Measurements from ENCODE around the gene SGSH.
"Not testable (repeated sequence)": the region's sequence is repeated elsewhere in the genome, so short reads cannot be mapped to it uniquely, and the experiment has no call there.

SGSH gene

DNA sequence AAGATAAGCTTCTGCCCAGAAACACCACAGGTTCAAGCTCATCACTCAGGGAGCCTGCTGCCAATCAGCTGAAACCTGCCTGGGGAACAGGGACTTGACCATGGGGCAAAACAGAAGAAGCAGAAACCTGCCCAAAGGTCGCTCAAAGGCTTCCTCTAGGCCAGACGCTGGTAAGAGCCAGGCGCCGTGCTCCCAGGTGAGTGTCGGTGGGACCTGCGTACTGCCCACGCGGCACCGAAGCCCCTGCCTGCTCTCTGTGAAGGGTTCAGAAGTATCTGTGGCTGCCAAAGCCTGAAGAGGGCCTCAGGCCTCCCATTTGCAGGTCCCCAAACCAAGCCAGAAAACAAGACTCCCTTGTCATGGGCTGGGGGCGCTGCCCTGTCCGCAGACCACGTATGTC, 10.4 kb downstream of the SGSH start:
- no peak for DNase-seq

DNA sequence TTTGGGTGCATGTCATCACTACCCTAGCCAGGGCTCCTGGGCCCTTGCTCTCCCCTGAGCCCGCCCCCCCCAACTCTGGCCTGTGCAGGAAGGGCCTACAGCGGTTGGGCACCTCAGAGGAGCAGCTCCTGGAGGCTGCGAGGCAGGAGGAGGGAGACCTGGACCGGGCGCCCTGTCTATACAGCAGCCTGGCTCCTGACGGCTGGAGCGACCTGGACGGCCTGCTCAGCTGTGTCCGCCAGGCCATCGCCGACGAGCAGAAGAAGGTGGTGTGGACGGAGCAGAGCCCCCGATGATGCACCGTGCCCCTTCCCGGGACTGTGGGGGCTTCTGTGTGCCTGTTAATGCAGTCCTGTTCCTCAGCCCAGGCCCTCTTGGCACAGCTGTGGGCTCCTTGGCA, 12.1 kb downstream of the SGSH start:
- DNase-seq = no peak

DNA sequence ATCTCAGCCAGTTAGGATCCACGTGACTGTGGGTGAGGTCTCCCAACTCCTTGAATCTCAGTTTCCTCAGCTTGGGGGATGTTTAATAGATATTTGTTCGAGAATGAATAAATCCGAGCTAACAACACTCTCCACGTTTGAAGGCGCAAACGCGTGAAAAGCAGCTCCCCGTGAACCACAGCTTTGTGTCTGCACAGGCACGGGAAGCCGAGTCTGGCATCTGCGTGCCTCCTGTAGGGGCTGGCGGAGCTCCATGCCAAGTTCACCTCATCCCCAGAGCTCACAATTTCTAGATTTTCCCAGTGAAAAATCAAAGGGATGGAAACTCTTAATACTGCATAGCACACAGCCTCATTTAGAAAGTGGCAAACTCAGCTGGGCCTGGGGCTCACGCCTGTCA, 14.3 kb downstream of the SGSH start:
- no peak for DNase-seq

DNA sequence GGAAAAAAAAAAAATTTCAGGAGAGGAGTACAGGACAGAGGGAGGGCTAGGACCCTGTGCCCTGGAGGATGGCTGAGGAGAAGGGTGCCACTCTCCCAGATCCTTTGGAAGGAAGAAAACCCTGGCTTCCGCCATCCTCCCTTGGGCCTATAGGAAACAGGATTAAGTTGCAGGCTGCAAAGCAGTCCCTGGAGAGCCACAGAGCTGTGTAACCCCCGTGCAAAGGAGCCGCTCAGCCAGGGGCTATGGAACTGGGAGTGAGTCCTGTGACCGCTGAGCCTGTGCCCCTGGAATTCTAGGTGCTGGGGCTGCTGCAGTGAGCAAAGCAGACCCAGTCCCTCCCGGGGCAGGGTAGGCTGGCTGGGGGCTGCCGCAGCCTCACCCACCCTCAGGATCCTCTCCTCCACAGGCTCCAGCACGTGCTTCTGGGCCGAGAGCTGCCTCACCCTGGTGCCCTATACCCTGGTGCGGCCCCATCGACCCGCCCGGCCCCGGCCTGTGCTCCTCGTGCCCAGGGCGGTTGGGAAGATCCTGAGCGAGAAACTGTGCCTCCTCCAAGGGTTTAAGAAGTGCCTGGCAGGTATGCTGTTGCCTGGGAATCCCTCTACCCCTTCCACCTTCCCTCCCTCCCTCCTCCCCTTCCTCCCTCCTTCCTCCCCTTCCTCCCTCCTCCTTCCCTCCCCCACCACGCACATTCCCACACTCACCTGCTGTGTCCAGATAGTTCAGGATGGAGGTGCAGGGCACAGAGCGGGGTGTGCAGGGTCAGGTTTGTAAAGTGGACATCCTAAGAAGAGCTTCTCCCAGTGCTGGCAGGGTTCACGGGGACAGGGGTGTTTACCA, 15.3 kb downstream of the SGSH start:
- DNase-seq = no peak

DNA sequence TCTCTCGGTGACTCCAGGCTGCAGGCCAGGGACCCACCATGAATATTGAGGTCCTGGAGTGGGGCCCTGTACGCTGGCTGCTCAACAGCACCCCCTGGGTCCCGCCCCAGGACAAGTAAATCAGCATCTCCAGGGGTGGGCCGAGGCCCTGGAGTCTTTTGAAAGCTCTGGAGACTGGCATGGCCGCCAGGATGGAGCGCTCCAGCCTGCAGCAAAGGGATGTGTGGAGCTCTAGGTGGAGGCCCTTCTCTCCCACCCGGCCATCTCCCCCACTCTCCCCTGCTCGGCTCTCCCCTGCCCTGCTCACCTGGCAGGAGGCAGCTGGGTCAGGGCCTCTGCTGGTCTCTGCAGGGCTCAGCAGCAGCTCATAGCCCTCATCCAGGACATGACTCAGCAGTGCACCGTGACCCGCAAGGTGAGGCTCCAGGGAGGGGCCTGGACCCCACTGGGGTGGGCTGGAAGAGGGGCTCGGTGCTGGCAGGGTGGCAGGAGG, 16.6 kb downstream of the SGSH start:
- DNase-seq = no peak

DNA sequence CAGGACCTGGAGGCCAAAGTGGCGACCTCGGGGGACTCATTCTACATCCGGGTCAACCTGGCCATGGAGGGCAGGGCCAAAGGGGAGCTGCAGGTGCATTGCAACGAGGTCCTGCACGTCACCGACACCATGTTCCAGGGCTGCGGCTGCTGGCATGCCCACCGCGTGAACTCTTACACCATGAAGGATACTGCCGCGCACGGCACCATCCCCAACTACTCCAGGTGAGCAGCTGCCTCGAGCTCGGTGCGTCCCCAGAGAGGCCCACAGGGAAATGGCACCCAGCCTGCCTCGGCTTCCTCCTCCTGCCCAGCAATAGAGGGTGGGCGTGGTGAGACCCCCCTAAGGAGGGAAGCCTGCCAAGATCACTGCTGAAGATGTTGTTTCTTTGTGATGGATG, 17.9 kb downstream of the SGSH start:
- no peak for DNase-seq

DNA sequence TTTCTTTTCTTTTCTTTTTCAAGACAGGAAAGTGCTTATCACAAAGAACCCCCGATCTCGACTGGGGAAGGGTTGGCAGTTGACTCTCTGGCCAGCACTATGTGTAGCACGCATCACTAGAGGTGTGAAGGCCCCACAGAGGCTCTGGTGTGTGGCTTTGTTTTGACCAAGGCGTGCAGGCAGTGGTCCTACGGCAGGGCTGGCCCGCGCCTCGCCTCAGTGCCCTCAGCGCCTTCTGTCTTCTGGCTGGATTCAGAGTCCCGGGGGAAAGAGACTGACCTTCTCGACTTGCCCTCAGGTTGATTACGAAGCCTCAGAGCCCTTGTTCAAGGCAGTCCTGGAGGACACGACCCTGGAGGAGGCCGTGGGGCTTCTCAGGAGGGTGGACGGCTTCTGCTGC, 18.7 kb downstream of the SGSH start:
- no peak for DNase-seq

DNA sequence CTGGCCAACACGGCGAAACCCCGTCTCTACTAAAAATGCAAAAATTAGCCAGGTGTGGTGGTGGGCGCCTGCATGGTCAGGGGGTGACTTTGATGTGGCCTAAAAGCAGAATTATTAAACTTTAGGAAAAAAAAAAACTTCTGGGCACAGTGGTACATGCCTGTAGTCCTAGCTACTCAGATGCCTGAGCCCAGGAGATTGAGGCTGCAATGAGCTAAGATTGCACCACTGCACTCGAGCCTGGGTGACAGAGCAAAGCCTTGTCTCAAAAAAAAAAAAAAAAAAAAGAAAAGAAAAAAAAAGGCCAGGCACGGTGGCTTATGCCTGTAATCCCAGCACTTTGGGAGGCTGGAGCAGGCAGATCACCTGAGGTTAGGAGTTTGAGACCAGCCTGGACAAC, 20.8 kb downstream of the SGSH start:
- DNase-seq = not testable (repeated sequence)

DNA sequence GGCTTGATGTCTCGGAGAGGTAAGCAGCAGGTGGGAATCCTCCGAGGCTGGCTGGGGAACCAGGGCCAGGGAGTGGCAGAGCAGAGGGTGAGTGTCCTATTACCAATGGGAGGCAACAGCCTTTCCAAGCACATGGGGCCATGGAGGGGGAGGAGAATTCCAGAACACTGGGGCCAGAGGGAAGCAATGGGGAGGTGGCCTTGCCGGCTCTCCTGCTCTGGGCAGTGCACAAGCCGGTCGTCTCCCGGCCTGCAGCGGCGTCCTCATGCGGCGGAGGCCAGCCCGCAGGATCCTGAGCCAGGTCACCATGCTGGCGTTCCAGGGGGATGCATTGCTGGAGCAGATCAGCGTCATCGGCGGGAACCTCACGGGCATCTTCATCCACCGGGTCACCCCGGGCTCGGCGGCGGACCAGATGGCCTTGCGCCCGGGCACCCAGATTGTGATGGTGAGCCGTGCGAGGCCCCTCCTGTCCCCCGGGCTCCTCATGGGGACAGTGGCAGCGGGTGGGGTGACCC, 21.9 kb downstream of the SGSH start:
- no peak for DNase-seq

DNA sequence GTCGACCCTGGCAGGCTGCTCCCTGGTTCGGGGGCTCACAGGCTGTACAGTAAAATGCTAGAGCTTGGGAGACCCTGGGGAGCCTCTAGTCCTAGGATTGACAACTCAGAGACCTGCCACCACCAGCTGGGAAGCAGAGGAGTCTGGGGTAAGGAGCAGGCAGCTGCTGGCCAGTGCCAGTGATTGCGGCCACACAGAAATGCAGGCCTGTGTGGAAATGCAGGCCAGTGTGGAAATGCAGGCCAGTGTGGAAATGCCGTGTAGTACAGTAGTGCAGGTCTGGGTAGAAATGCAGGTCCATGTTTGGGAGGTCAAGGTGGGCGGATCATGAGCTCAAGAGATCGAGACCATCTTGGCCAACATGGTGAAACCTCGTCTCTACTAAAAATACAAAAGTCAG, 23.5 kb downstream of the SGSH start:
- no peak for DNase-seq

DNA sequence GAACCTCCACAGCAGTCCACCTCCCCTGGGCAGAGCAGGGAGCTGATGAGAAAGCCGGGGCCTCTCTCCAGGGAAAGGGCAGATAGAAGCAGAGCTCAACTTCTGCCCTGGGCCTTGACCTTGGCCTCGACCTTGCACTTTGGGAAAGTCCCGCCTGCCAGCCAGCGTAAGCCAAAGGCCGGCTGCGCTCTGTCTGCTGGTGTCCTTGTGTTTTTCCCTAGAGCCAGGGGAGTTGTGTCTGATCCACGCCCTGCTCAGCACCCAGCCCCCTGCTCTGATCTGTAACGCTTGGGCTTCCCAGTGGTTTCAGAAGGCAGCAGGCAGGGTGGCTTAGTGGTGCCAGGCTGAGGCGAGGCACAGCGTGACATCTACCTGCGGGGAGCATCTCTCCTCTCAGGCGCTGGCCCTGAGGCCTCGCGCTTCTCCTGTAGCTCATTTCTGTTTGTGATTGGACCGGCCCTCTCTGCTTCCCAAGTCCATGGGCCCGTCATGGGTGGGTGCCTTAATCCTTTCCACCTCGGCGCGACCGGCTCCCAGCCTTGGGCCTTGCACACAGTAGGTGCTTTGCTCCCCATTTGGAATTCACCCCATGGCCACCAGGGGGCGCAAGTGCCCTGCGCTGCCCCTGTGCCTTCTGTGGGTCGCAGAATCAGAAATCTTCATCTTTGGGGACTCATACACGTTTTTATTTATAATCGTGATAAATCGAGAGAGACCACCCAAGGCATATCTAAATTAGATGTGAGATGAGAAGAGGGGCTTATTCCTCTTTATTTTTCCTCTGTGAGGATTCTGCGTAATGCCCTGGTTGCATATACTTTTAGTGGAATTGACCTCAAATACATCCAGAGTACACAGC, 24.2 kb downstream of the SGSH start:
- DNase-seq = no peak

DNA sequence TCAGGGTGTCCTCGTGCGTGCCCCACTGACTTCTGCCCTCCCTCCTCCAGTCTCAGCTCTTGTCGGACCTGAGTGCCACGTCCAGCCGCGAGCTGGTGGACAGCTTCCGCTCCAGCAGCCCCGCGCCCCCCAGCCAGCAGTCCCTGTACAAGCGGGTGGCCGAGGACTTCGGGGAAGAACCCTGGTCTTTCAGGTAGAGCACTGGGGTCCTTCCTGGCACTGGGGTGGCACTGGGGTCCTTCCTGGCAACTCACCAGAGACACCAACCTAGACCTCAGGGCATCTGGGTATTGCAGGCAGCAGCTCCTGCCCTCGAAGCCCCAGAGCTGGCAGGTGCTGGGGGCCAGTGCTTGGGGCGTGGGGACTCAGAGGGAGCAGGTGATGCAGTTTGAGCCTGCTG, 25.0 kb downstream of the SGSH start:
- DNase-seq = no peak

DNA sequence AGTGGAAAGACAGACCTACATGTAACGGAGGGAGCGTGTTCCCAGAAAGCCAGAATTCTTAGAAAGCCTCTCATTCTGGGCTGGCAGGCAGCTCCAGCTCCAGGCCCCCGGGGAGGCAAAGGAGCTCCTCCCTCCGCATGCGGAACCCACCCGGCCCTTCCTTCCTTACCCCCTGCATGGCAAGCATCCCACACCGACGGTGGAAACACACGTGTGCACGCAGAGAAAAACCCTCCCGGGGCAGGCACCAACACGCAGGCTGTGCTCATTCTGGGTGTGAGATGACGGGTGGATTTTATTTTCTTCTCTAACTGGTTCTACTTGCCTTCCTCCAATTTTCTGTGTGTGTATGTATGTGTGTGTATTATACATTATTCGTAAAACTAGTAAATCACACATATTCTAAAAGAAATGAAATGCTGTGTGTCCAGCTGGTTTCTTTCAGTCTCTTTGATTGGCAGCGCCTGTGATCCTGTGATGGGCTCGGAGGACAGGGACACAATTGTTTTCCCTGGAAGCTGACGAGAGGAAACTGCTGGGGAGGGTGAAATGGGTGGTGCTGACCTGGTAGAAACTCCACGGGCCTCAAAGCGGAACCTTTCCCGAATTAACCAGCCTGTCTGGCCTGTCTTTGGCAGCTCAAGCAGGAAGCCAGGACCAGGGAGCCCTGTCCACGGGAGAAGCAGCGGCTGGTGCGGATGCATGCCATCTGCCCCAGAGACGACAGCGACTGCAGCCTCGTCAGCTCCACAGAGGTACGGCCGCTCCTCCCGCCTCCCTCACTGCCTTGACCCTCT, 28.1 kb downstream of the SGSH start:
- no peak for DNase-seq

DNA sequence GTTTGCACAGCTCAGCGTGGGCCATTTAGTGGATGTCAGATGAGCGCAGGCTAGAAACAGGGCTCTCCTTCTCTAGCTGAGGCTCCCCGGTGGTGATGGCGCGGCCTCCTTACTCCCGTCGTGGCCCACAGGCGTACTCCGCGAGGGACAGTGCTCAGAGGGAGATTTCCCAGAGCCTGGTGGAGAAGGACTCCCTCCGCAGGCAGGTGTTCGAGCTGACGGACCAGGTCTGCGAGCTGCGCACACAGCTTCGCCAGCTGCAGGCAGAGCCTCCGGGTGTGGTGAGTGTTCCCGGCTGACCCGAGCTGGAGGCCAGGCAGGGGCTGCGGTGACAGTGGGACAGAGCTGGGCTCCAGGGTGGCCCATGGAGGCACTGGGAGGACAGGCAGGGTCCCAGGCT, 28.9 kb downstream of the SGSH start:
- no peak for DNase-seq

DNA sequence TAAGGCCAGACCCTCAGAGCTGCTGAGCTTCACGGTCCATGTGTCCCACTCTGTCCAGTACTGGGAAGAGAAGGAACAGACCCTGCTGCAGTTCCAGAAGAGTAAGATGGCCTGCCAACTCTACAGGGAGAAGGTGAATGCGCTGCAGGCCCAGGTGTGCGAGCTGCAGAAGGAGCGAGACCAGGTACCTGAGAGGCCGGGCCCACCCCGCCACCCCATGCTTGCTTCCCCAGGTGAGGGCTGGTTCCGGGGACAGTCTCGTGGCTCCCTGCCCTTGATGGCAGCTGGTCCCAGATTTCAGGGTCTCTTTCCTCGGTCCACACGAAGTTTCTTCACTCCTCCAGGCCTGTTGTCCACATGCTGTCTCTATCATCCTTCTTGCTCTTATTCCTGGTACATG, 29.4 kb downstream of the SGSH start:
- no peak for DNase-seq

DNA sequence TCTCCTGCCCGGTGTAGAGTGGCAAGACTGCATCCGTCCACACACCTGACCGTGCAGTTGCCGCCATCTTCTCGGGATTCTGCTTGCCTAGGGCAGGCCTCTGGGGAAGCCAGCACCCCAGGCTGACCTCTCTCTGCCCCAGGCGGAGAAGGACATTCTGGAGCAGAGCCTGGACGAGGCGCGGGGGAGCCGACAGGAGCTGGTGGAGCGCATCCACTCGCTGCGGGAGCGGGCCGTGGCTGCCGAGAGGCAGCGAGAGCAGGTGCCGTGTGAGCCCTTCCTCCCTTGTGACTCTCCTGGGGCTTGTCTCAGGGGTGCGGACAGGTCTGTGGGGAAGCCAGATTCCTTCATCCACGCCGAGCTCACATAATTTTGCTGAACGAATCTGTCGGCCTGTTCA, 30.5 kb downstream of the SGSH start:
- no peak for DNase-seq

DNA sequence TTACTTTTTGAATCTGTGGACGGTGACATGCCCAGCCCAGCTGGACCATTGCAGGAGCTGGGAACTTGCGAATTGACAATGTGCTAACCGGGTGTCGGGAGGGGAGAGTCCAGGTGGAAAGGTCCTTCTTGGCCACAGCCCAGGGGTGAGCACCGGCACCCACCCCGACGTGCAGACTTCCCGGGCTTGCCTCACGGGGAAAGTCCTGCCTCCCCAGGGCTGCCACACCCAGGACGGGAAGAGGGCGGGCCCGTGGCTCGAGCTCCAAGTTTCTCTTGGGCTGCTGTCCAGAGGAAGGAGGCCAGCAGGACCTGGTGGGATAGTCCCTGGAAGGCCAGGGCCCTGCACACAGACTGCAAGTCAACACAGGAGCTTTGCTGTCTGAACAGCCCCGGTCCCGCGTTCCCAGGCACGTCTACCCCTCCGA, 32.6 kb downstream of the SGSH start:
- no peak for DNase-seq

DNA sequence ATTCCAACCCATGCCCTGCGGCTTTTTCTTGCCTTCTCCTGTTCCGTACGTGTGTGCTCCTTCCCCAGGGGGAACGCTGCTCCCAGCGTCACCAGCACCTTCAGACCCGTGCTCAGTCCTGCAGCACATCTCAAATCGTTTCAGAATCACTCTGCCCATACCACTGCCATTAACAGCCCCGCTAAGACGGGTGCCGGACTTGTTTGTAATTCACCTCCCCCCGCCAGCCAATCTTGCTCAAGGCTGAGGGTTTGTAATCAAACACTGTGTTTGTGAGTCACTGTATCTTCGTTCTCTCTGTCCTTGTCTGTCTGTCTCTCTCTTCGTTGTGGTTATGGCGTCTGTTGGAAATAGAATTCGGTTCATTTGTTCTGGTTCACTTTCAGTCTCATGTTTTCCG, 33.0 kb downstream of the SGSH start:
- DNase-seq = no peak

DNA sequence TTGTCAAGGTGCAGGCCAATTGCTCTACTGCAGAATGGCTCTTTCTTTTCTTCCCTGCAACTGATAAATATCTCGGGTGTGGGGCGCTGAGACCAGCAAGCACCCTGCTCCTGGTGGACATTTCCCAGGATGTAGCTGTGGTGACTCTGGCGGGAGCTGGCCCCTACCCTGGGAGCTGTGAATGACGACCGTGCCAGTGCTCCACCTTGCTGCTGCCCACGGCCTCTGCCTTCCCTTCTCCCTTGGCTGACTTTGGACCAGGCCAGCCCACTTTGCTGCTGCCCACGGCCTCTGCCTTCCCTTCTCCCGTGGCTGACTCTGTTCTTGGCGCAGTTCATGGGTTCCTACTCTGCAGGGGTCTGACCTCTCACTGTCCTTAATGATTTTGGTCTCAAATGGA, 34.2 kb downstream of the SGSH start:
- DNase-seq = no peak

DNA sequence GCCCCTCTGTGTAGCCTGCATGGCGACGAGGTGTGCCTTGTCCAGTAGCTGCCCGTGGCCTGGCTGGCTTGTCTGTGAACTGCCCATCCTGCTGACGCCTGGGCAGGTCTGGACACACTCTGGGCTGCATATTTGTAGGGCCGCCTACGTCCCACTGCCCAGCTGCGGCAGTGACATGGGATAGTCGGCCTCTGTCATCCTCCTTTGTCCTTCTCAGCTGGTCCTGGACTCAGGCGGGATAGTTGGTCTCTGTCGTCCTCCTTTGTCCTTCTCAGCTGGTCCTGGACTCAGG, 35.8 kb downstream of the SGSH start:
- DNase-seq = no peak

DNA sequence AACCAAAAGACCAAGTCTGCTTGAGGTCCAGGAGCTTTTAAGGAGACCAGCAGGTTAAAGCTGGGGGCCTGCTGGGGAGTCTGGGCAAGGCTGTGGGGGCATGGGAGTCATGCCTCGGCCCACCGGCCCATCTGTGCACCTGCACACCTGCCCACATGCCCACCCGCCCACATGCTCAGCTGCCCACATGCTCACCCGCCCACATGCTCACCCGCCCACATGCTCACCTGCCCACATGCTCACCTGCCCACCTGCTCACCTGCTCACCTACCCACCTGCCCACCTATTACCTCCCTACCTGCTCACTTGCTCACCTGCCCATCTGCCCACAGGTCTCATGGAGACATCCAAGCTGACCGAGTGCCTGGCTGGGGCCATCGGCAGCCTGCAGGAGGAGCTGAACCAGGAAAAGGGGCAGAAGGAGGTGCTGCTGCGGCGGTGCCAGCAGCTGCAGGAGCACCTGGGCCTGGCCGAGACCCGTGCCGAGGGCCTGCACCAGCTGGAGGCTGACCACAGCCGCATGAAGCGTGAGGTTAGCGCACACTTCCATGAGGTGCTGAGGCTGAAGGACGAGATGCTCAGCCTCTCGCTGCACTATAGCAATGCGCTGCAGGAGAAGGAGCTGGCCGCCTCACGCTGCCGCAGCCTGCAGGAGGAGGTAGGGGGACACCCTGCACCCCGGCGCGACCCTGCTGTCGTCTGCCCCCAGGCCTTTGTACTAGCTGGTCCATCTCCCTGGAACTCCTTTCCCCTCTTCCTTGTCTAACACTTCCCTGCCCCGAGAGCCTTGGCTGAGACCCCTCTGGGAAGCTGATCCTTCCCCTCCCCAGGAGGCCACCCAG, 36.3 kb downstream of the SGSH start:
- DNase-seq = no peak

DNA sequence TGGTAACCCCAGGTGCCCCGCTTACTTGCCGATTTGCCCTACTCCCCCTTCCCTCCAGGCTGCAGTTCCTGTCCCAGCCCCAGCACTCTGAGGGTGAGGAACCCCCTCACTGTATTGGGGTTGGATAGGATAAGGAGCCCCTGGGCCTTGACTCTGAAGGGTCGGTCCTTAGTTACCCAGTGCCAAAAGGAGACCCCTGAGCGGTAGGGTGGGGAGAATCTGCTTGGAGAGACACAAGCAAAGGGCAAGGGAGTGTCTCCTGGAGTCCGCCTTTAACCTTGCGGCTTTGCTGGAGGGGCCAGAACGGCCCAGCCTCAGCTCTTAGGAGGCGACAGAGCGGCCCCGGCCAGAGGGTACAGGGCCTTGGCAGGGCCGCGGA, 37.3 kb downstream of the SGSH start:
- no peak for DNase-seq

Measured in NCI-H1105 treated with DMSO at 0.1 percent for 48 hours (cell line).